Thoracic aorta (tissue), 2 donors: ENCODE results near the gene ATF6. TPM values are rescaled to one million over a fixed set of nuclear protein-coding genes. Genes with fewer than 3 reads are reported as not detected.

Experiments used
- ATAC-seq: fragments of 150-250 bp; one replicate; pipeline ENCODE4 v1.8.0; 2017; ENCODE audit warnings: low read depth; ENCODE audit not compliant: insufficient number of reproducible peaks, low FRiP score
- DNase-seq: peaks from one replicate; pipeline ENCODE4 v3.0.0-alpha.2; 2020; ENCODE audit warnings: low spot score
- H3K27ac ChIP-seq, 2 donors: fragments of 200-600 bp; sonication (generic); 1 replicate in 1 of 2; 2 replicates in 1 of 2; pipeline ENCODE4 v1.5.1; 2016; ENCODE audit warnings: mild to moderate bottlenecking in 2 of 2, moderate library complexity in 2 of 2
- H3K27me3 ChIP-seq: fragments of 200-600 bp; sonication (generic); replicated peaks from 2 replicates; pipeline ENCODE4 v1.6.0; 2016; ENCODE audit warnings: mild to moderate bottlenecking; ENCODE audit not compliant: insufficient read depth
- H3K36me3 ChIP-seq: fragments of 200-600 bp; sonication (generic); one replicate; pipeline ENCODE4 v1.5.1; 2016
- H3K4me1 ChIP-seq, 2 donors: fragments of 200-600 bp; sonication (generic); 1 replicate in 1 of 2; 2 replicates in 1 of 2; pipeline versions ENCODE4 v1.5.1 to v1.6.0; 2016; ENCODE audit warnings: low read depth in 2 of 2, mild to moderate bottlenecking in 1 of 2; ENCODE audit not compliant: control insufficient read depth in 1 of 2
- H3K4me3 ChIP-seq: fragments of 200-600 bp; sonication (generic); 2 replicates; pipeline ENCODE4 v1.5.1; 2016; ENCODE audit warnings: mild to moderate bottlenecking
- H3K9me3 ChIP-seq: fragments of 200-600 bp; sonication (generic); 2 replicates; pipeline ENCODE4 v1.5.1; 2016
- CTCF ChIP-seq: fragments of 200-600 bp; sonication (generic); IDR thresholded peaks from one replicate; pipeline ENCODE4 v1.5.1; 2019; ENCODE audit warnings: antibody characterized with exemption
- total RNA-seq, 2 donors: library from RNA; depleted of rRNA; stranded (reverse); fragments of >200 nt; gene quantifications; one replicate each; pipeline versions ENCODE4 v1.1.0 to v1.2.3, GENCODE V29; 2016

Gene ATF6
- total RNA-seq, 2 donors from 2014 or later, result 26.9 to 37.6 TPM

- TF ChIP-seq CTCF, result no peak
- Histone ChIP-seq H3K36me3 (no peaks in the 10 kb centered on the region), H3K4me1 (peaks cover 0 to 10% of the 10 kb centered on the region in 2 donors), H3K9me3 (no peaks in the 10 kb centered on the region), H3K27ac (no peak overlapping the region), H3K27me3 (no peaks in the 10 kb centered on the region), H3K4me3 (no peak overlapping the region)
- ATAC-seq (no peak), DNase-seq (no peak)
Measured at GRCh38 chr1:161941726-161942436, 175.8 kb downstream of the ATF6 start.

- Histone ChIP-seq H3K27me3 (no peaks in the 10 kb centered on the region), H3K4me3 (no peak overlapping the region), H3K4me1 (peaks cover 0 to 10% of the 10 kb centered on the region in 2 donors), H3K9me3 (no peaks in the 10 kb centered on the region), H3K36me3 (no peaks in the 10 kb centered on the region), H3K27ac (no peak overlapping the region)
- no peak for TF ChIP-seq CTCF
- ATAC-seq (no peak), DNase-seq (no peak)
Measured at GRCh38 chr1:161943737-161944136, 177.6 kb downstream of the ATF6 start.

GRCh38 chr1:161944381-161944780, 178.3 kb downstream of the ATF6 start:
- peaks cover 0 to 16% of the 10 kb centered on the region in 2 donors for H3K4me1 ChIP-seq
- no peaks in the 10 kb centered on the region for H3K36me3 ChIP-seq
- H3K27me3 ChIP-seq, result no peaks in the 10 kb centered on the region
- H3K9me3 ChIP-seq, result no peaks in the 10 kb centered on the region
- no peak for ATAC-seq
- H3K27ac ChIP-seq, result no peak overlapping the region
- DNase-seq, result no peak
- H3K4me3 ChIP-seq, result no peak overlapping the region
- TF ChIP-seq CTCF, result no peak

- Histone ChIP-seq H3K27me3 (no peaks in the 10 kb centered on the region), H3K4me1 (peaks cover 5 to 19% of the 10 kb centered on the region in 2 donors), H3K9me3 (no peaks in the 10 kb centered on the region), H3K27ac (no peak overlapping the region), H3K4me3 (no peak overlapping the region), H3K36me3 (no peaks in the 10 kb centered on the region)
- no peak for TF ChIP-seq CTCF
- no peak for ATAC-seq
- DNase-seq, result no peak
Measured at GRCh38 chr1:161945306-161946060, 179.4 kb downstream of the ATF6 start.
